ENCODE data around the gene TMPRSS3. TPM values are rescaled to one million over a fixed set of nuclear protein-coding genes. Genes with fewer than 3 reads are reported as not detected.

The TMPRSS3 gene
- total RNA-seq, 1 donor from 2014 or later = not detected

GRCh38 chr21:42351626-42352440 is 44.0 kb downstream of the TMPRSS3 start:
- Mint-ChIP-seq H3K4me1 (no peaks in the 10 kb centered on the region), H3K4me3 (no peak overlapping the region), H3K27ac (no peak overlapping the region), H3K9me3 (peaks cover 21% of the 10 kb centered on the region), H3K36me3 (no peaks in the 10 kb centered on the region), H3K27me3 (ENCODE audit: low read depth) (peaks cover 24% of the 10 kb centered on the region)
- DNase-seq (ENCODE audit: low spot score in 2 of 2, unreplicated experiment in 2 of 2) = no peak
- TF ChIP-seq CTCF (IDR thresholded peaks at IDR 0.05; ENCODE audit: unreplicated experiment) = no peak

GRCh38 chr21:42350927-42351426 is 44.9 kb downstream of the TMPRSS3 start, which contains the start of gene TFF2:
TFF2 (minus strand) TSS chr21:42350994; CDS start chr21:42350957, 37 bp downstream.
- Mint-ChIP-seq H3K4me1 (no peaks in the 10 kb centered on the region), H3K36me3 (no peaks in the 10 kb centered on the region), H3K27ac (no peak within 1 kb of the TSS), H3K27me3 (ENCODE audit: low read depth) (peaks cover 26% of the 10 kb centered on the region), H3K9me3 (peaks cover 15% of the 10 kb centered on the region), H3K4me3 (no peak within 1 kb of the TSS)
- DNase-seq (ENCODE audit: low spot score in 2 of 2, unreplicated experiment in 2 of 2) = no peak
- TF ChIP-seq CTCF (IDR thresholded peaks at IDR 0.05; ENCODE audit: unreplicated experiment) = no peak

GRCh38 chr21:42350318-42350910 is 45.4 kb downstream of the TMPRSS3 start:
- H3K4me1 Mint-ChIP-seq = no peaks in the 10 kb centered on the region
- peak in 1 of 2 experiments; percentile 22 for DNase-seq (ENCODE audit: low spot score in 2 of 2, unreplicated experiment in 2 of 2)
- H3K4me3 Mint-ChIP-seq = no peak overlapping the region
- H3K36me3 Mint-ChIP-seq = no peaks in the 10 kb centered on the region
- H3K9me3 Mint-ChIP-seq = peaks cover 9% of the 10 kb centered on the region
- peaks cover 22% of the 10 kb centered on the region for H3K27me3 Mint-ChIP-seq (ENCODE audit: low read depth)
- H3K27ac Mint-ChIP-seq = no peak overlapping the region
- no peak for TF ChIP-seq CTCF (IDR thresholded peaks at IDR 0.05; ENCODE audit: unreplicated experiment)

GRCh38 chr21:42349420-42350317 is 46.2 kb downstream of the TMPRSS3 start:
- no peak for DNase-seq (ENCODE audit: low spot score in 2 of 2, unreplicated experiment in 2 of 2)
- Mint-ChIP-seq H3K27me3 (ENCODE audit: low read depth) (peaks cover 22% of the 10 kb centered on the region), H3K4me3 (no peak overlapping the region), H3K4me1 (no peaks in the 10 kb centered on the region), H3K27ac (no peak overlapping the region), H3K36me3 (no peaks in the 10 kb centered on the region), H3K9me3 (peaks cover 4% of the 10 kb centered on the region)
- no peak for TF ChIP-seq CTCF (IDR thresholded peaks at IDR 0.05; ENCODE audit: unreplicated experiment)

- H3K27ac Mint-ChIP-seq = no peak overlapping the region
- no peaks in the 10 kb centered on the region for H3K36me3 Mint-ChIP-seq
- DNase-seq (ENCODE audit: low spot score in 2 of 2, unreplicated experiment in 2 of 2) = no peak
- TF ChIP-seq CTCF (IDR thresholded peaks at IDR 0.05; ENCODE audit: unreplicated experiment) = no peak
- no peaks in the 10 kb centered on the region for H3K4me1 Mint-ChIP-seq
- H3K4me3 Mint-ChIP-seq = no peak overlapping the region
- peaks cover 22% of the 10 kb centered on the region for H3K27me3 Mint-ChIP-seq (ENCODE audit: low read depth)
- H3K9me3 Mint-ChIP-seq = no peaks in the 10 kb centered on the region
Measured at GRCh38 chr21:42348762-42349161, 47.1 kb downstream of the TMPRSS3 start.
